Neuronal stem cell (in vitro differentiated cells): ENCODE data around the gene ASIC1.

Experiments
- DNase-seq: peaks from one replicate; pipeline ENCODE4 v3.0.0-alpha.2; 2013; ENCODE audit warnings: low spot score
- H2AFZ ChIP-seq: one replicate; pipeline ENCODE4 v1.6.1; 2013; ENCODE audit warnings: mild to moderate bottlenecking, low read length, inconsistent platforms
- H2AK5ac ChIP-seq: 2 replicates; pipeline ENCODE4 v1.6.1; 2013; ENCODE audit warnings: low read depth, mild to moderate bottlenecking, inconsistent platforms, low read length, moderate library complexity, mixed read lengths
- H2BK120ac ChIP-seq: 2 replicates; pipeline ENCODE4 v1.6.1; 2013; ENCODE audit warnings: low read depth, mild to moderate bottlenecking, inconsistent platforms, low read length, moderate library complexity, mixed read lengths
- H2BK12ac ChIP-seq: one replicate; pipeline ENCODE4 v1.6.1; 2013; ENCODE audit warnings: low read length, inconsistent platforms
- H2BK15ac ChIP-seq: 2 replicates; pipeline ENCODE4 v1.6.1; 2013; ENCODE audit warnings: mild to moderate bottlenecking, low read length, inconsistent platforms, mixed read lengths
- H2BK5ac ChIP-seq: one replicate; pipeline ENCODE4 v1.6.1; 2013; ENCODE audit warnings: inconsistent platforms, mild to moderate bottlenecking, low read length, moderate library complexity
- H3K14ac ChIP-seq: one replicate; pipeline ENCODE4 v1.6.1; 2013; ENCODE audit warnings: low read length, inconsistent platforms
- H3K18ac ChIP-seq: 2 replicates; pipeline ENCODE4 v1.6.1; 2013; ENCODE audit warnings: low read length, inconsistent platforms
- H3K23ac ChIP-seq: 2 replicates; pipeline ENCODE4 v1.6.1; 2013; ENCODE audit warnings: low read depth, mild to moderate bottlenecking, mixed read lengths, low read length, inconsistent platforms; ENCODE audit not compliant: poor library complexity
- H3K27ac ChIP-seq: replicated peaks from 3 replicates; pipeline ENCODE4 v1.5.1; 2013; ENCODE audit warnings: low read length, inconsistent platforms
- H3K27me3 ChIP-seq, 3 experiments: 2 replicates each; pipeline ENCODE4 v1.6.1; 2013; ENCODE audit warnings: low read length in 3 of 3, mild to moderate bottlenecking in 2 of 3, inconsistent platforms in 1 of 3, low read depth in 1 of 3, mixed read lengths in 1 of 3, moderate library complexity in 1 of 3; ENCODE audit not compliant: control insufficient read depth in 3 of 3, insufficient read depth in 3 of 3
- H3K36me3 ChIP-seq, 2 donors: replicated peaks in 1 of 2; 2 replicates each; pipeline ENCODE4 v1.6.1; 2013; ENCODE audit warnings: low read length in 2 of 2; ENCODE audit not compliant: control insufficient read depth in 2 of 2, insufficient read depth in 2 of 2
- H3K4ac ChIP-seq: 2 replicates; pipeline ENCODE4 v1.6.1; 2013; ENCODE audit warnings: inconsistent platforms, mild to moderate bottlenecking, low read length, moderate library complexity
- H3K4me1 ChIP-seq, 2 donors: 1 replicate in 1 of 2; 2 replicates in 1 of 2; pipeline ENCODE4 v1.6.1; 2013; ENCODE audit warnings: low read length in 2 of 2, low read depth in 1 of 2; ENCODE audit not compliant: control insufficient read depth in 2 of 2, insufficient read depth in 1 of 2
- H3K4me2 ChIP-seq: one replicate; pipeline ENCODE4 v1.6.1; 2013; ENCODE audit warnings: mild to moderate bottlenecking, low read length, inconsistent platforms; ENCODE audit not compliant: insufficient read depth, poor library complexity, severe bottlenecking
- H3K4me3 ChIP-seq, 2 donors: 2 replicates each; pipeline ENCODE4 v1.5.1; 2013; ENCODE audit warnings: low read length in 2 of 2, mild to moderate bottlenecking in 2 of 2, inconsistent platforms in 1 of 2, moderate library complexity in 1 of 2
- H3K79me1 ChIP-seq: one replicate; pipeline ENCODE4 v1.6.1; 2013; ENCODE audit warnings: low read depth, mild to moderate bottlenecking, inconsistent platforms, low read length, moderate library complexity
- H3K9ac ChIP-seq: one replicate; pipeline ENCODE4 v1.6.1; 2013; ENCODE audit warnings: mild to moderate bottlenecking, low read depth, low read length, inconsistent platforms; ENCODE audit not compliant: poor library complexity
- H3K9me3 ChIP-seq, 2 donors: replicated peaks in 1 of 2; 2 replicates each; pipeline versions ENCODE3 to v1.6.1; 2013; ENCODE audit warnings: low read length in 2 of 2, mild to moderate bottlenecking in 2 of 2, inconsistent platforms in 1 of 2, low read depth in 1 of 2, mixed read lengths in 1 of 2, moderate library complexity in 1 of 2; ENCODE audit not compliant: control insufficient read depth in 2 of 2, insufficient read depth in 1 of 2
- H4K8ac ChIP-seq: one replicate; pipeline ENCODE4 v1.6.1; 2013; ENCODE audit warnings: low read depth, mild to moderate bottlenecking, inconsistent platforms, low read length, moderate library complexity
- H4K91ac ChIP-seq: one replicate; pipeline ENCODE4 v1.6.1; 2013; ENCODE audit warnings: low read length, low read depth, mild to moderate bottlenecking, inconsistent platforms; ENCODE audit not compliant: poor library complexity
- WGBS, 2 donors: extraction: QIAGEN DNeasy Blood & Tissue Kit; methylation state at CpG; one replicate each; pipeline ENCODE4 v1.1.7; 2013; ENCODE audit warnings: missing lambda C conversion rate in 2 of 2, mixed read lengths in 1 of 2; ENCODE audit not compliant: insufficient read length in 2 of 2, insufficient replicate concordance in 1 of 2; ENCODE audit errors: extremely low coverage in 2 of 2; 5-methylcytosine and 5-hydroxymethylcytosine counted together

ASIC1 gene

GRCh38 chr12:50111395-50111692 is 53.9 kb downstream of the ASIC1 start:
- Histone ChIP-seq H3K27me3 (no peaks in the 10 kb centered on the region), H3K27ac (peak overlapping the region; percentile 33), H3K4me2 (peak overlapping the region; percentile 47), H2BK12ac (no peak overlapping the region), H3K4me1 (peaks cover 18 to 22% of the 10 kb centered on the region in 2 donors), H2BK120ac (no peak overlapping the region), H3K23ac (no peak overlapping the region), H3K36me3 (peaks cover 0 to 1% of the 10 kb centered on the region in 2 donors), H4K91ac (no peak overlapping the region), H3K4ac (no peak overlapping the region), H2BK5ac (no peak overlapping the region), H2AK5ac (peak overlapping the region; percentile 57), H2AFZ (peak overlapping the region; percentile 97), H3K9me3 (no peaks in the 10 kb centered on the region), H4K8ac (peak overlapping the region; percentile 33), H2BK15ac (no peak overlapping the region), H3K4me3 (peak overlapping the region; percentile 51 to 66), H3K79me1 (peaks cover 7% of the 10 kb centered on the region), H3K14ac (no peak overlapping the region), H3K18ac (peak overlapping the region; percentile 92), H3K9ac (no peak overlapping the region)
- WGBS, 2 donors = no CpG with 5 or more reads among the region's 19 CpGs
- DNase-seq = no peak

GRCh38 chr12:50111693-50112455 is 54.5 kb downstream of the ASIC1 start, which contains the start of gene COX14:
Gene COX14, plus strand, starts transcription at chr12:50112236. Its CDS starts 7,808 bp downstream, at chr12:50120044.
- Histone ChIP-seq H2AFZ (peak within 1 kb of the TSS; percentile 97), H2AK5ac (peak within 1 kb of the TSS; percentile 57), H3K18ac (peak within 1 kb of the TSS; percentile 92), H3K4ac (peak within 1 kb of the TSS; percentile 24), H3K14ac (peak within 1 kb of the TSS; percentile 10), H2BK5ac (peak within 1 kb of the TSS; percentile 83), H2BK120ac (no peak within 1 kb of the TSS), H3K4me2 (peak within 1 kb of the TSS; percentile 90), H3K4me3 (peak within 1 kb of the TSS; percentile 78 to 97), H3K23ac (peak within 1 kb of the TSS; percentile 99), H2BK12ac (no peak within 1 kb of the TSS), H3K9ac (peak within 1 kb of the TSS; percentile 98), H3K27me3 (no peaks in the 10 kb centered on the region), H3K36me3 (peaks cover 0 to 5% of the 10 kb centered on the region in 2 donors), H4K8ac (peak within 1 kb of the TSS; percentile 76), H3K79me1 (peaks cover 7% of the 10 kb centered on the region), H2BK15ac (peak within 1 kb of the TSS; percentile 12), H3K9me3 (no peaks in the 10 kb centered on the region), H4K91ac (peak within 1 kb of the TSS; percentile 11), H3K4me1 (peaks cover 18 to 22% of the 10 kb centered on the region in 2 donors), H3K27ac (peak within 1 kb of the TSS; percentile 82)
- WGBS, 2 donors = no CpG with 5 or more reads among the region's 59 CpGs
- peak; percentile 100 for DNase-seq

DNA sequence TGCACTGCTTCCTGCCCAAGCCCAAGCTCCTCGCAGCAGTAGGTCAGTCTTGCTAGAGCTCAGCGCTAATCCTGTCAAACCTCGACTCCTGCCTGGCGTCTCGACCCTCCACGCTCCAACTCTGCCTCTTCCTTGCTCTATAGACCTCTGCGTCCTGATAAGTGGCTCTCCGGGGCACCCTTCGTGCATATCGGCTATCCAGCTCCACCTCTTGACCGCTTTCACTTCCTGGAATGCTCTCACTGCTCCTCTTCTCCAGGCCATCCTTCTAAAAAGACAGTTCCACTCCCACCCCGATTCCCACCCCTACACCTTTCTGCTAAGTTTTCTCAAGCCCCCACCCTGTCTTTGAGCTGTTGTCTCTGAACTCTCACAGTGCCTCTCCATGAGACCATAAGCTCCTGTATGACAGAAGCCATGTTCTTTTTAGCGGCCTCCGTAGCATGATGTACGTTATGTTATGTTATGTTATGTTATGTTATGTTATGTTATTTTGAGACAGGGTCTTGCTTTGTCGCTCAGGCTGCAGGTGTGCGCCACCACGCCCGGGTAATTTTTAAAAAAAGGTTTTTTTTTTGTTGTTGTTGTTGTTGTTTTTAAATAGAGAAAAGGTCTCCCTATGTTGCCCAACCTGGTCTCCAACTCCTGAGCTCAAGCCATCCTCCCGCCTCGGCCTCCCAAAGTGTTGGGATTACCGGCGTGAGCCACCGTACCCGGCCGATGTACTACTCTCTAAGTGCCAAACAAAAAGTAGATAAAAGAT is 55.2 kb downstream of the ASIC1 start:
- H3K27ac ChIP-seq = peak overlapping the region; percentile 82
- H3K36me3 ChIP-seq = peaks cover 0 to 5% of the 10 kb centered on the region in 2 donors
- no peak overlapping the region for H3K4ac ChIP-seq
- H2BK5ac ChIP-seq = peak overlapping the region; percentile 83
- H4K91ac ChIP-seq = no peak overlapping the region
- peak overlapping the region; percentile 99 for H3K23ac ChIP-seq
- H2BK12ac ChIP-seq = no peak overlapping the region
- H2AK5ac ChIP-seq = peak overlapping the region; percentile 1
- H3K4me1 ChIP-seq = peaks cover 18 to 22% of the 10 kb centered on the region in 2 donors
- no peak overlapping the region for H2BK120ac ChIP-seq
- H3K9me3 ChIP-seq = no peaks in the 10 kb centered on the region
- no peak for DNase-seq
- no CpG with 5 or more reads among the region's 26 CpGs for WGBS, 2 donors
- no peaks in the 10 kb centered on the region for H3K27me3 ChIP-seq
- H3K14ac ChIP-seq = peak overlapping the region; percentile 10
- peaks cover 7% of the 10 kb centered on the region for H3K79me1 ChIP-seq
- peak overlapping the region; percentile 90 for H3K4me2 ChIP-seq
- H3K4me3 ChIP-seq = peak overlapping the region; percentile 78 to 97
- H2BK15ac ChIP-seq = no peak overlapping the region
- H4K8ac ChIP-seq = no peak overlapping the region
- H3K9ac ChIP-seq = peak overlapping the region; percentile 98
- H3K18ac ChIP-seq = peak overlapping the region; percentile 89
- H2AFZ ChIP-seq = peak overlapping the region; percentile 88

DNA sequence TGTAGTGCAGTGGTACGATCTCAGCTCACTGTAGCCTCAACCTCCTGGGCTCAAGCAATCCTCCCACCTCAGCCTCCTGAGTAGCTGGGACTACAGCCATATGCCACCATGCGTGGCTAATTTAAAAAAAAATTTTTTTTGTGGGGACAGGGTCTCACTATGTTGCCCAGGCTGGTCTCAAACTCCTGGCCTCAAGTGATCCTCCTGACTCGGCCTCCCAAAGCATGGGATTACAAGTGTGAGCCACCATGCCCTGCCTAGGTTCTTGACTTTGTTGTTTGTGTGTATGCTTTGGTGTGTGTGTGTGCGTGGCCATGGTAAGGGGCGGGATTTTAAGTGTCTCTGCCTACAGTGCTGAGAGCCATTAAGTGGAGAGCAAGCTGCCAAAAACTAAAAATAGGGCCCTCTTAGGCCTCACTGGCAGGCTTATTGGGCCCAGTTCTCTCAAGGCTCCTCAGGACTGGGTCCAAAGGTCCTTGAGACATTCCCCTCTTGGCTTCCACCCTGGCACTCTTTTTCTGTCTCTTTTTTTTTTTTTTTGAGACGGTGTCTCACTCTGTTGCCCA is 59.7 kb downstream of the ASIC1 start:
- H4K8ac ChIP-seq = no peak overlapping the region
- no peak overlapping the region for H3K18ac ChIP-seq
- H3K4me1 ChIP-seq = peaks cover 0 to 5% of the 10 kb centered on the region in 2 donors
- no peak overlapping the region for H3K23ac ChIP-seq
- no peak overlapping the region for H3K14ac ChIP-seq
- H2BK12ac ChIP-seq = no peak overlapping the region
- no peak overlapping the region for H2BK120ac ChIP-seq
- no peak overlapping the region for H3K4me3 ChIP-seq
- no peak overlapping the region for H3K27ac ChIP-seq
- no peak overlapping the region for H2AFZ ChIP-seq
- no peak overlapping the region for H2BK15ac ChIP-seq
- H2BK5ac ChIP-seq = no peak overlapping the region
- no peak overlapping the region for H4K91ac ChIP-seq
- peaks cover 9% of the 10 kb centered on the region for H3K79me1 ChIP-seq
- H3K4ac ChIP-seq = no peak overlapping the region
- no peak for DNase-seq
- no CpG with 5 or more reads among the region's 6 CpGs for WGBS, 2 donors
- H3K9ac ChIP-seq = no peak overlapping the region
- no peak overlapping the region for H2AK5ac ChIP-seq
- peaks cover 0 to 28% of the 10 kb centered on the region in 2 donors for H3K36me3 ChIP-seq
- H3K27me3 ChIP-seq = no peaks in the 10 kb centered on the region
- no peaks in the 10 kb centered on the region for H3K9me3 ChIP-seq
- no peak overlapping the region for H3K4me2 ChIP-seq
